CD14-positive monocyte (primary cell): ENCODE results near the gene MRPS27. TPM values are rescaled to one million over a fixed set of nuclear protein-coding genes. Genes with fewer than 3 reads are reported as not detected.

Experiments used
- DNase-seq, 3 donors: peaks; one replicate each; pipeline ENCODE4 v3.0.0-alpha.2; 2011 to 2022
- H2AFZ ChIP-seq: 2 replicates; pipeline ENCODE4 v1.6.0; 2012; ENCODE audit warnings: mild to moderate bottlenecking, low read depth, low read length, inconsistent platforms; ENCODE audit not compliant: insufficient read depth, poor library complexity, severe bottlenecking
- H3K27ac ChIP-seq, 2 donors: 1 replicate in 1 of 2; 2 replicates in 1 of 2; pipeline ENCODE4 v1.5.1; 2012 to 2013; ENCODE audit warnings: low read length in 2 of 2, control low read depth in 1 of 2, inconsistent platforms in 1 of 2, low read depth in 1 of 2, mild to moderate bottlenecking in 1 of 2
- H3K27me3 ChIP-seq, 2 donors: one replicate each; pipeline versions ENCODE4 v1.6.0 to v1.6.1; 2011 to 2013; ENCODE audit warnings: low read length in 2 of 2; ENCODE audit not compliant: control insufficient read depth in 2 of 2, insufficient read depth in 2 of 2
- H3K36me3 ChIP-seq, 2 donors: replicated peaks in 1 of 2; 1 replicate in 1 of 2; 2 replicates in 1 of 2; pipeline versions ENCODE4 v1.5.1 to v1.6.1; 2012 to 2013; ENCODE audit warnings: low read length in 2 of 2, control low read depth in 1 of 2, inconsistent platforms in 1 of 2, mild to moderate bottlenecking in 1 of 2; ENCODE audit not compliant: insufficient read depth in 2 of 2, control insufficient read depth in 1 of 2
- H3K4me1 ChIP-seq, 2 donors: 1 replicate in 1 of 2; 2 replicates in 1 of 2; pipeline versions ENCODE4 v1.5.1 to v1.6.1; 2012 to 2013; ENCODE audit warnings: low read length in 2 of 2, control low read depth in 1 of 2, inconsistent platforms in 1 of 2, mild to moderate bottlenecking in 1 of 2, moderate library complexity in 1 of 2; ENCODE audit not compliant: insufficient read depth in 2 of 2, control insufficient read depth in 1 of 2
- H3K4me2 ChIP-seq: replicated peaks from 2 replicates; pipeline ENCODE3; 2012; ENCODE audit warnings: low read length, moderate library complexity, mild to moderate bottlenecking; ENCODE audit not compliant: poor library complexity, severe bottlenecking; ENCODE audit errors: extremely low read depth
- H3K4me3 ChIP-seq, 3 experiments: fragments of 200-600 bp in 1 of 3; sonication (generic) in 1 of 3; replicated peaks in 1 of 3; 1 replicate in 2 of 3; 2 replicates in 1 of 3; pipeline ENCODE4 v1.5.1; 2011 to 2013; ENCODE audit warnings: low read length in 3 of 3, mild to moderate bottlenecking in 3 of 3, control low read depth in 2 of 3, low read depth in 2 of 3, inconsistent platforms in 1 of 3, moderate library complexity in 1 of 3
- H3K79me2 ChIP-seq: 2 replicates; pipeline ENCODE4 v1.6.0; 2012; ENCODE audit warnings: mild to moderate bottlenecking, control low read depth, inconsistent platforms, low read length, moderate library complexity; ENCODE audit not compliant: insufficient read depth
- H3K9ac ChIP-seq: 2 replicates; pipeline ENCODE4 v1.6.0; 2017; ENCODE audit warnings: low read length, mild to moderate bottlenecking; ENCODE audit not compliant: insufficient read depth, poor library complexity, severe bottlenecking
- H3K9me3 ChIP-seq, 2 donors: replicated peaks in 1 of 2; 1 replicate in 1 of 2; 2 replicates in 1 of 2; pipeline versions ENCODE4 v1.5.1 to v1.6.1; 2012 to 2013; ENCODE audit warnings: low read length in 2 of 2, control low read depth in 1 of 2; ENCODE audit not compliant: control insufficient read depth in 1 of 2, insufficient read depth in 1 of 2
- H4K20me1 ChIP-seq: 2 replicates; pipeline ENCODE4 v1.6.0; 2012; ENCODE audit warnings: mild to moderate bottlenecking, low read length, control low read depth, moderate library complexity; ENCODE audit not compliant: insufficient read depth
- H3K27ac Mint-ChIP-seq, 7 donors: one replicate each; pipeline ENCODE4 v1.8.0; 2020; ENCODE audit warnings: mild to moderate bottlenecking in 7 of 7, mixed read lengths in 7 of 7, moderate library complexity in 6 of 7, inconsistent platforms in 2 of 7
- H3K27me3 Mint-ChIP-seq, 3 donors: one replicate each; pipeline ENCODE4 v1.8.0; 2021 to 2022; ENCODE audit warnings: low read depth in 3 of 3, mild to moderate bottlenecking in 3 of 3, mixed read lengths in 3 of 3, moderate library complexity in 3 of 3, inconsistent platforms in 1 of 3
- H3K36me3 Mint-ChIP-seq, 2 donors: one replicate each; pipeline ENCODE4 v1.8.0; 2020; ENCODE audit warnings: mixed read lengths in 2 of 2, inconsistent platforms in 1 of 2, mild to moderate bottlenecking in 1 of 2
- H3K4me1 Mint-ChIP-seq: one replicate; pipeline ENCODE4 v1.8.0; 2020; ENCODE audit warnings: mild to moderate bottlenecking, mixed read lengths
- H3K4me3 Mint-ChIP-seq, 2 donors: one replicate each; pipeline ENCODE4 v1.8.0; 2020; ENCODE audit warnings: mild to moderate bottlenecking in 2 of 2, mixed read lengths in 2 of 2, moderate library complexity in 1 of 2
- H3K9me3 Mint-ChIP-seq, 7 donors: one replicate each; pipeline ENCODE4 v1.8.0; 2020 to 2022; ENCODE audit warnings: mixed read lengths in 7 of 7, mild to moderate bottlenecking in 6 of 7, moderate library complexity in 6 of 7, inconsistent platforms in 2 of 7
- WGBS: methylation state at CpG from one replicate; pipeline ENCODE4 v1.1.5; 2013; ENCODE audit warnings: missing lambda C conversion rate; ENCODE audit not compliant: insufficient coverage; 5-methylcytosine and 5-hydroxymethylcytosine counted together
- intact Hi-C, 2 donors: fragments of 100-400 bp; cut with micrococcal nuclease; formaldehyde crosslinking; loops; one replicate each; pipeline versions ENCODE4 v1.15.0 to v1.15.1; 2023
- polyA minus RNA-seq: library from RNA; depleted of rRNA, polyadenylated mRNA; stranded (reverse); fragments of >200 nt; gene quantifications from 2 replicates; pipeline ENCODE4 v1.2.3, GENCODE V29; 2012
- polyA plus RNA-seq, 3 donors: library from polyadenylated mRNA; depleted of rRNA in 1 of 3; unstranded in 2 of 3; stranded (reverse) in 1 of 3; fragments of 300-500 nt in 2 of 3; fragments of >200 nt in 1 of 3; fragmentation: Illumina TruSeq in 2 of 3; gene quantifications; 1 replicate in 2 of 3; 2 replicates in 1 of 3; pipeline ENCODE4 v1.2.3, GENCODE V29; 2012 to 2021
- total RNA-seq, 12 experiments: library from RNA in 1 of 12; stranded (reverse) in 1 of 12; fragments of 120-200 nt in 1 of 12; gene quantifications; one replicate each; pipeline ENCODE4 v1.2.4 and lab custom pipeline; 2013 to 2026; ENCODE audit warnings: mixed read lengths in 6 of 12, inconsistent platforms in 1 of 12
- TF ChIP-seq, protein P1 (sequence below): fragments of 200-600 bp; IDR thresholded peaks from one replicate; pipeline ENCODE4 v1.8.0; 2022; ENCODE audit warnings: antibody characterized with exemption, mild to moderate bottlenecking

The MRPS27 gene
- 27.5 TPM for total RNA-seq (2013)
- polyA plus RNA-seq, result 10 to 100 TPM; 13.3 to 19.2 (median 15.3) TPM
- 11.2 and 21.2 TPM in 2 replicates for polyA minus RNA-seq
- total RNA-seq (lab: John Stamatoyannopoulos, UW), result 6.7 to 31.7 (median 26.3) reads per million in 11 experiments

DNA sequence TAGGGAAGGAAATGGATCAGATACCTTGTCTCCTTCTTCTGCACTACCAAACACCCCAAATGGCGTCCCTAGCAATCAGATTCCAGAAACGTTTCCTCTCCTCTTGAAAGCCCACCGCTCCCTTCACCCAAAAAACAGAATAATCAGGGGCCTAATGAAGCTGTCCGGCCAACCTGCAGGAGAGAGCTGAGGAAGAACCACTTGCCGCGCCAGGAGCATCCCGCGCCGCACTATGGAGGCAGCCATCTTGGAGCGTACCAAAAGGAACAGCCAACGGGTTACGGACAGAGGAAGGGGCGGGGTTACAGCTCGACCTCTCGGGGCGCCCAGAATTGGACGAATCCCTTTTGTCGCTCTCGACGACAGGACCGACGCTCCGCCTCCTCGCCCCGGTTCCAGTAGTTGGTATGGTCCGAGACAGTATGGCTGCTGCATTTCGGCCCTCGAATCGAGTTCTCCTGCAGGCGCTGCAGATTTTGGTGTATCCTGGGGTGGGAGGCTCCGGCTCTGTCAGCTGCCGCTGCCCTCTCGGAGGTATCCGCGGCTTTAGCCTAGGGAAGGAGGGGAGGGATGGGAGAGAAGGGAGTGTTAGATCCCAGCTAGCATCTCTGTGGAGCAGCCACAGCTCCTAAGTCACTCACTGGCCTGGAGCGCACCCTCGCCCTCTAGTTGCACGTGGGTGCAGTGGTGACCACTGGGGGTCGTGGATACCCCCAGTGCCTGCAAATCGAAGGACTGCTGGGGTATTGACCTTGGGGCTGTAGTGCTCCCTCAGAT lies at the start of gene MRPS27, which contains the start of gene PTCD2:
Gene MRPS27, minus strand, starts transcription at position 265 of the 777 bp plus-strand sequence. Its CDS starts 19 bp downstream, at position 246.
Gene PTCD2, plus strand, starts transcription at position 398 of the 777 bp plus-strand sequence. Its CDS starts 10 bp downstream, at position 408.
- no peaks in the 10 kb centered on the region for H3K9me3 ChIP-seq
- no peaks in the 10 kb centered on the region for H4K20me1 ChIP-seq
- Mint-ChIP-seq H3K36me3 (peaks cover 19 to 25% of the 10 kb centered on the region in 2 donors), H3K27ac (peak within 1 kb of the TSS; percentile 75 to 94 (median 92)), H3K4me1 (peaks cover 8% of the 10 kb centered on the region), H3K9me3 (no peaks in the 10 kb centered on the region), H3K27me3 (peaks cover 0 to 1% (median 0%) of the 10 kb centered on the region in 3 donors), H3K4me3 (peak within 1 kb of the TSS; percentile 95 to 97)
- H3K36me3 ChIP-seq, result peaks cover 3 to 22% of the 10 kb centered on the region in 2 donors
- TF ChIP-seq, protein P1, sequence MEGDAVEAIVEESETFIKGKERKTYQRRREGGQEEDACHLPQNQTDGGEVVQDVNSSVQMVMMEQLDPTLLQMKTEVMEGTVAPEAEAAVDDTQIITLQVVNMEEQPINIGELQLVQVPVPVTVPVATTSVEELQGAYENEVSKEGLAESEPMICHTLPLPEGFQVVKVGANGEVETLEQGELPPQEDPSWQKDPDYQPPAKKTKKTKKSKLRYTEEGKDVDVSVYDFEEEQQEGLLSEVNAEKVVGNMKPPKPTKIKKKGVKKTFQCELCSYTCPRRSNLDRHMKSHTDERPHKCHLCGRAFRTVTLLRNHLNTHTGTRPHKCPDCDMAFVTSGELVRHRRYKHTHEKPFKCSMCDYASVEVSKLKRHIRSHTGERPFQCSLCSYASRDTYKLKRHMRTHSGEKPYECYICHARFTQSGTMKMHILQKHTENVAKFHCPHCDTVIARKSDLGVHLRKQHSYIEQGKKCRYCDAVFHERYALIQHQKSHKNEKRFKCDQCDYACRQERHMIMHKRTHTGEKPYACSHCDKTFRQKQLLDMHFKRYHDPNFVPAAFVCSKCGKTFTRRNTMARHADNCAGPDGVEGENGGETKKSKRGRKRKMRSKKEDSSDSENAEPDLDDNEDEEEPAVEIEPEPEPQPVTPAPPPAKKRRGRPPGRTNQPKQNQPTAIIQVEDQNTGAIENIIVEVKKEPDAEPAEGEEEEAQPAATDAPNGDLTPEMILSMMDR, result no peak
- H3K9ac ChIP-seq, result peak within 1 kb of the TSS; percentile 74
- intact Hi-C loops, result no loop called here
- peak within 1 kb of the TSS; percentile 23 to 79 for H3K27ac ChIP-seq
- no peaks in the 10 kb centered on the region for H3K27me3 ChIP-seq
- H3K4me1 ChIP-seq, result peaks cover 12 to 17% of the 10 kb centered on the region in 2 donors
- H3K4me3 ChIP-seq, result peak within 1 kb of the TSS; percentile 64 to 91 (median 77)
- H3K79me2 ChIP-seq, result peaks cover 38% of the 10 kb centered on the region
- DNase-seq, result peak; percentile 97 to 99 (median 98)
- under 1% methylated on average over 32 of the region's 40 CpGs for WGBS
- H3K4me2 ChIP-seq, result peak within 1 kb of the TSS; percentile 97
- H2AFZ ChIP-seq, result peak within 1 kb of the TSS; percentile 99

- H3K27ac Mint-ChIP-seq, result peak overlapping the region in 1 of 7 donors; percentile 42
- H3K27me3 ChIP-seq, result no peaks in the 10 kb centered on the region
- H3K27me3 Mint-ChIP-seq, result peaks cover 0 to 2% (median 0%) of the 10 kb centered on the region in 3 donors
- H3K9me3 ChIP-seq, result no peaks in the 10 kb centered on the region
- no peak for DNase-seq
- TF ChIP-seq, protein P1, result no peak
- H4K20me1 ChIP-seq, result no peaks in the 10 kb centered on the region
- H3K4me1 ChIP-seq, result peaks cover 67 to 70% of the 10 kb centered on the region in 2 donors
- peaks cover 0 to 2% of the 10 kb centered on the region in 2 donors for H3K36me3 Mint-ChIP-seq
- H3K4me3 ChIP-seq, result no peak overlapping the region
- intact Hi-C loops, result loop anchor here (5.0 to 10.0 kb wide), 3 partner anchors 138 to 225 kb away; partner anchors contain the start of gene ZNF366 (in 1 of the 2)
- no peak overlapping the region for H3K4me3 Mint-ChIP-seq
- H3K9ac ChIP-seq, result no peak overlapping the region
- H3K27ac ChIP-seq, result peak overlapping the region in 1 of 2 donors; percentile 3
- no peak overlapping the region for H3K4me2 ChIP-seq
- H3K79me2 ChIP-seq, result no peaks in the 10 kb centered on the region
- no peak overlapping the region for H2AFZ ChIP-seq
- H3K4me1 Mint-ChIP-seq, result peaks cover 68% of the 10 kb centered on the region
- no peaks in the 10 kb centered on the region for H3K36me3 ChIP-seq
- WGBS, result no CpG with 5 or more reads among the region's 3 CpGs
- no peaks in the 10 kb centered on the region for H3K9me3 Mint-ChIP-seq
Measured at GRCh38 chr5:72369711-72370110, 49.7 kb upstream of the MRPS27 start.
